NT2/D1 (cell line): ENCODE results near the gene SUZ12.
"Not testable (repeated sequence)": the region's sequence is repeated elsewhere in the genome, so short reads cannot be mapped to it uniquely, and the experiment has no call there.

Source experiments
- DNase-seq: peaks from one replicate; pipeline ENCODE4 v3.0.0-alpha.2; 2011; ENCODE audit warnings: low read depth, low spot score
- H3K27me3 ChIP-seq: 2 replicates; pipeline ENCODE4 v1.6.0; 2011; ENCODE audit warnings: mild to moderate bottlenecking; ENCODE audit not compliant: insufficient read length, insufficient read depth
- H3K36me3 ChIP-seq: 2 replicates; pipeline ENCODE4 v1.6.1; 2011; ENCODE audit warnings: mild to moderate bottlenecking, low read length, mixed read lengths; ENCODE audit not compliant: insufficient read depth, insufficient read length
- H3K4me1 ChIP-seq: 2 replicates; pipeline ENCODE4 v1.5.1; 2011; ENCODE audit not compliant: insufficient read depth, insufficient read length
- H3K4me3 ChIP-seq: 2 replicates; pipeline ENCODE4 v1.5.1; 2011; ENCODE audit warnings: low read depth; ENCODE audit not compliant: insufficient read length
- H3K9ac ChIP-seq: 2 replicates; pipeline ENCODE4 v1.6.0; 2011; ENCODE audit warnings: low read depth; ENCODE audit not compliant: insufficient read length
- H3K9me3 ChIP-seq: 2 replicates; pipeline ENCODE4 v1.5.1; 2011; ENCODE audit warnings: mild to moderate bottlenecking, low read length; ENCODE audit not compliant: insufficient read depth
- SUZ12 ChIP-seq: IDR thresholded peaks from 2 replicates; pipeline ENCODE4 v1.6.1; 2011; ENCODE audit not compliant: insufficient read length, insufficient read depth; ENCODE audit errors: extremely low read depth
- YY1 ChIP-seq: IDR thresholded peaks from 2 replicates; pipeline ENCODE4 v1.6.1; 2011; ENCODE audit not compliant: insufficient read length, insufficient read depth
- ZNF274 ChIP-seq: IDR thresholded peaks from 2 replicates; pipeline ENCODE4 v1.6.1; 2011; ENCODE audit warnings: mild to moderate bottlenecking, low read depth, low read length

SUZ12 gene

GRCh38 chr17:31915456-31916100, 21.2 kb upstream of the SUZ12 start:
- H3K9me3 ChIP-seq = peaks cover 13% of the 10 kb centered on the region; the same call in 1 of the 2 replicates
- DNase-seq = no peak
- H3K27me3 ChIP-seq = no peaks in the 10 kb centered on the region
- no peak overlapping the region for H3K4me3 ChIP-seq
- no peaks in the 10 kb centered on the region for H3K4me1 ChIP-seq
- no peak overlapping the region for H3K9ac ChIP-seq
- no peaks in the 10 kb centered on the region for H3K36me3 ChIP-seq
- no peak for TF ChIP-seq YY1
- TF ChIP-seq SUZ12 = no peak
- no peak for TF ChIP-seq ZNF274

GRCh38 chr17:31916491-31917064, 20.2 kb upstream of the SUZ12 start:
- Histone ChIP-seq H3K4me1 (no peaks in the 10 kb centered on the region), H3K36me3 (no peaks in the 10 kb centered on the region), H3K9ac (no peak overlapping the region), H3K4me3 (no peak overlapping the region), H3K9me3 (peaks cover 13% of the 10 kb centered on the region; the same call in 1 of the 2 replicates), H3K27me3 (no peaks in the 10 kb centered on the region)
- TF ChIP-seq YY1 = no peak
- no peak for TF ChIP-seq SUZ12
- TF ChIP-seq ZNF274 = no peak
- DNase-seq = no peak

- DNase-seq = no peak
- Histone ChIP-seq H3K4me1 (no peaks in the 10 kb centered on the region), H3K36me3 (no peaks in the 10 kb centered on the region), H3K9ac (no peak overlapping the region), H3K27me3 (no peaks in the 10 kb centered on the region), H3K4me3 (no peak overlapping the region), H3K9me3 (peaks cover 13% of the 10 kb centered on the region; the same call in 1 of the 2 replicates)
- no peak for TF ChIP-seq ZNF274
- TF ChIP-seq YY1 = no peak
- no peak for TF ChIP-seq SUZ12
Observed at GRCh38 chr17:31917065-31917529, 19.7 kb upstream of the SUZ12 start.

DNA sequence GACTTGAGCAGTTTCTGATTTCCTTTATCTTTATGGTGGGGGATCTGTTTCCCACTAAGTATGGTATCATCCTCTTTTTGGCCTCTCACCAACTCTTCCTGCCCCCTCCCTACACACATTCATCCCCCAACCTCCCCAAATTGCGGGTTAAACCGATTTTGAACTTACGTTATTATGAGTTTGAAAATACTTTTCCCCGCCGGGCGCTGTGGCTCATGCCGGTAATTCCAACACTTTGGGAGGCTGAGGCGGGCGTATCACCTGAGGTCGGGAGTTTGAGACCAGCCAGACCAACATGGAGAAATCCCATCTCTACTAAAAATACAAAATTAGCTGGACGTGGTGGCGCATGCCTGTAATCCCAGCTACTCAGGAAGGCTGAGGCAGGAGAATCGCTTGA, 19.1 kb upstream of the SUZ12 start:
- peaks cover 13% of the 10 kb centered on the region; the same call in 1 of the 2 replicates for H3K9me3 ChIP-seq
- not testable (repeated sequence) for H3K9ac ChIP-seq, DNase-seq, H3K36me3 ChIP-seq, H3K27me3 ChIP-seq, H3K4me1 ChIP-seq, H3K4me3 ChIP-seq

DNA sequence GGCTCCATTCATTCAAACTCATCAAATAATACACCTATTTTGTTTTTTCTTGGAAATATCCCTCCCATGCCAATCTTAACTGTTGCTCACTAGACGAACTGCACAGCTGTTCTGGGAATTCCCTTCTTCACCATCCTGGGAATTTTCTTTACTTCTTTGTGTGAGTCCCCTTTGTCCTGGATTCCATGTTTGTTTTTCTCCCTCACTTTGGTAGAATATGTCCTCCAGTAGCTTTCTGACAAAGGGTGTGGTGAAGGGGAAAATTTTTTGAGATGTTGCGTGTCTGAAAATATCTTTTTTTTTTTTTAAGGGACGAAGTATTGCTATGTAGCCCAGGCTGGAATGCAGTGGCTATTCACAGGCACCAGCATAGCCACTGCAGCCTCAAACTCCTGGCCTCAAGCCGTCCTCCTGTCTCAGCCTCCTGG, 18.1 kb upstream of the SUZ12 start:
- no peak for DNase-seq
- H3K36me3 ChIP-seq = no peaks in the 10 kb centered on the region
- H3K4me3 ChIP-seq = no peak overlapping the region
- H3K9me3 ChIP-seq = peaks cover 13% of the 10 kb centered on the region; the same call in 1 of the 2 replicates
- H3K9ac ChIP-seq = no peak overlapping the region
- TF ChIP-seq ZNF274 (no peak), YY1 (no peak), SUZ12 (no peak)
- H3K27me3 ChIP-seq = no peaks in the 10 kb centered on the region
- H3K4me1 ChIP-seq = no peaks in the 10 kb centered on the region

- TF ChIP-seq YY1 = no peak
- no peaks in the 10 kb centered on the region for H3K4me1 ChIP-seq
- H3K9ac ChIP-seq = no peak overlapping the region
- H3K27me3 ChIP-seq = no peaks in the 10 kb centered on the region
- no peak overlapping the region for H3K4me3 ChIP-seq
- no peaks in the 10 kb centered on the region for H3K36me3 ChIP-seq
- DNase-seq = no peak
- peaks cover 13% of the 10 kb centered on the region; the same call in 1 of the 2 replicates for H3K9me3 ChIP-seq
Observed at GRCh38 chr17:31919802-31920525, 16.8 kb upstream of the SUZ12 start.

- no peaks in the 10 kb centered on the region for H3K27me3 ChIP-seq
- no peaks in the 10 kb centered on the region for H3K36me3 ChIP-seq
- no peak for DNase-seq
- TF ChIP-seq YY1 (no peak), ZNF274 (no peak), SUZ12 (no peak)
- no peak overlapping the region for H3K9ac ChIP-seq
- no peaks in the 10 kb centered on the region for H3K9me3 ChIP-seq
- H3K4me1 ChIP-seq = no peaks in the 10 kb centered on the region
- H3K4me3 ChIP-seq = no peak overlapping the region
Observed at GRCh38 chr17:31926100-31926729, 10.6 kb upstream of the SUZ12 start.
